ENCODE data around the gene ARFGEF3.

DNA sequence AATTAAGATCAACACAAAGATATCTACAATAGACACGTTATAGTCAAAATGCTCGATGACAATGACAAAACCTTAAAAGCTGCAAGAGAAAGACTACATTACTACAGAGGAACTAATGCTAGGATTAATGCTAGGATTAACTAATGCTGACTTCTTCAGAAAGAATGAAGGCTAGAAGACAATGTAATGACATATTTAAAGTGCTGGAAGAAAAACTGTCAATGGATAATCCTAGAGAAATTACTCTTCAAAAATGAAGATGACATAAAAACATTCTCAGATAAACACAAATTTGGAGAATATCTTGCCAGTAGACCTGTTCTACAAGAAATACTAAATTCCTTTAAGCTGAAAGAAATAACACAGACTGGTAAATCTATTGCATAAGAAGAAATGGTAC lies 140.8 kb downstream of the ARFGEF3 start:
- TF ChIP-seq, protein P1, sequence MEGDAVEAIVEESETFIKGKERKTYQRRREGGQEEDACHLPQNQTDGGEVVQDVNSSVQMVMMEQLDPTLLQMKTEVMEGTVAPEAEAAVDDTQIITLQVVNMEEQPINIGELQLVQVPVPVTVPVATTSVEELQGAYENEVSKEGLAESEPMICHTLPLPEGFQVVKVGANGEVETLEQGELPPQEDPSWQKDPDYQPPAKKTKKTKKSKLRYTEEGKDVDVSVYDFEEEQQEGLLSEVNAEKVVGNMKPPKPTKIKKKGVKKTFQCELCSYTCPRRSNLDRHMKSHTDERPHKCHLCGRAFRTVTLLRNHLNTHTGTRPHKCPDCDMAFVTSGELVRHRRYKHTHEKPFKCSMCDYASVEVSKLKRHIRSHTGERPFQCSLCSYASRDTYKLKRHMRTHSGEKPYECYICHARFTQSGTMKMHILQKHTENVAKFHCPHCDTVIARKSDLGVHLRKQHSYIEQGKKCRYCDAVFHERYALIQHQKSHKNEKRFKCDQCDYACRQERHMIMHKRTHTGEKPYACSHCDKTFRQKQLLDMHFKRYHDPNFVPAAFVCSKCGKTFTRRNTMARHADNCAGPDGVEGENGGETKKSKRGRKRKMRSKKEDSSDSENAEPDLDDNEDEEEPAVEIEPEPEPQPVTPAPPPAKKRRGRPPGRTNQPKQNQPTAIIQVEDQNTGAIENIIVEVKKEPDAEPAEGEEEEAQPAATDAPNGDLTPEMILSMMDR (IDR thresholded peaks at IDR 0.05) = no peak
- TF ChIP-seq POLR2AphosphoS5 (IDR thresholded peaks at IDR 0.05) = no peak
